Smooth muscle cell (in vitro differentiated cells): ENCODE data around the gene ABCD1. TPM values are rescaled to one million over a fixed set of nuclear protein-coding genes. Genes with fewer than 3 reads are reported as not detected.

ENCODE experiments used
- DNase-seq: peaks from one replicate; lab custom pipeline; 2025; ENCODE audit not compliant: unreplicated experiment; lab: John Stamatoyannopoulos, UW
- H2AFZ ChIP-seq: fragments of 200-600 bp; sonication (generic); 2 replicates; pipeline ENCODE4 v1.6.0; 2016; ENCODE audit warnings: antibody characterized with exemption, low read depth, mild to moderate bottlenecking
- H3F3A ChIP-seq: fragments of 200-600 bp; sonication (generic); 2 replicates; pipeline ENCODE4 v1.6.0; 2017; ENCODE audit warnings: antibody characterized with exemption, low read depth
- H3K27ac ChIP-seq: fragments of 200-600 bp; sonication (generic); 2 replicates; pipeline ENCODE4 v1.5.1; 2016; ENCODE audit warnings: low read depth, mild to moderate bottlenecking
- H3K27me3 ChIP-seq: fragments of 200-600 bp; sonication (generic); 2 replicates; pipeline ENCODE4 v1.6.1; 2016; ENCODE audit warnings: low read depth, mild to moderate bottlenecking
- H3K36me3 ChIP-seq: fragments of 200-600 bp; sonication (generic); 2 replicates; pipeline ENCODE4 v1.5.1; 2016; ENCODE audit warnings: low read depth
- H3K4me1 ChIP-seq: fragments of 200-600 bp; sonication (generic); 2 replicates; pipeline ENCODE4 v1.5.1; 2016; ENCODE audit warnings: low read depth
- H3K4me2 ChIP-seq: fragments of 200-600 bp; sonication (generic); 2 replicates; pipeline ENCODE4 v1.6.0; 2016; ENCODE audit warnings: mild to moderate bottlenecking
- H3K4me3 ChIP-seq: fragments of 200-600 bp; sonication (generic); 2 replicates; pipeline ENCODE4 v1.5.1; 2016; ENCODE audit warnings: mild to moderate bottlenecking
- H3K79me2 ChIP-seq: fragments of 200-600 bp; sonication (generic); 2 replicates; pipeline ENCODE4 v1.6.0; 2016; ENCODE audit warnings: low read depth, mild to moderate bottlenecking
- H3K9ac ChIP-seq: fragments of 200-600 bp; sonication (generic); 2 replicates; pipeline ENCODE4 v1.6.0; 2016; ENCODE audit warnings: low read depth
- H3K9me3 ChIP-seq: fragments of 200-600 bp; sonication (generic); replicated peaks from 2 replicates; pipeline ENCODE4 v1.5.1; 2016; ENCODE audit warnings: low read depth
- H4K20me1 ChIP-seq: fragments of 200-600 bp; sonication (generic); 2 replicates; pipeline ENCODE4 v1.6.0; 2016; ENCODE audit warnings: low read depth
- WGBS: methylation state at CpG from one replicate; pipeline ENCODE4 v1.1.7; 2016; ENCODE audit warnings: low lambda C conversion rate; 5-methylcytosine and 5-hydroxymethylcytosine counted together
- polyA plus RNA-seq: library from polyadenylated mRNA; unstranded; fragments of >200 nt; fragmentation: Nextera tagmentation; extraction: Ambion mirVana; gene quantifications from 2 replicates; pipeline ENCODE4 v1.2.1, GENCODE V29; 2016
- total RNA-seq: library from RNA; depleted of rRNA; stranded (reverse); fragments of >200 nt; gene quantifications from 2 replicates; pipeline ENCODE4 v1.2.3, GENCODE V29; 2014
- TF ChIP-seq, protein P1 (sequence below): fragments of 200-600 bp; sonication (generic); IDR thresholded peaks from 2 replicates; pipeline ENCODE4 v1.5.1; 2017; ENCODE audit warnings: borderline replicate concordance, mild to moderate bottlenecking, antibody characterized with exemption; ENCODE audit not compliant: insufficient read depth, poor library complexity, severe bottlenecking

ABCD1 gene
- total and polyA plus RNA-seq, 2 experiments from 2014 or later, result 6.2 to 10.9 TPM

DNA sequence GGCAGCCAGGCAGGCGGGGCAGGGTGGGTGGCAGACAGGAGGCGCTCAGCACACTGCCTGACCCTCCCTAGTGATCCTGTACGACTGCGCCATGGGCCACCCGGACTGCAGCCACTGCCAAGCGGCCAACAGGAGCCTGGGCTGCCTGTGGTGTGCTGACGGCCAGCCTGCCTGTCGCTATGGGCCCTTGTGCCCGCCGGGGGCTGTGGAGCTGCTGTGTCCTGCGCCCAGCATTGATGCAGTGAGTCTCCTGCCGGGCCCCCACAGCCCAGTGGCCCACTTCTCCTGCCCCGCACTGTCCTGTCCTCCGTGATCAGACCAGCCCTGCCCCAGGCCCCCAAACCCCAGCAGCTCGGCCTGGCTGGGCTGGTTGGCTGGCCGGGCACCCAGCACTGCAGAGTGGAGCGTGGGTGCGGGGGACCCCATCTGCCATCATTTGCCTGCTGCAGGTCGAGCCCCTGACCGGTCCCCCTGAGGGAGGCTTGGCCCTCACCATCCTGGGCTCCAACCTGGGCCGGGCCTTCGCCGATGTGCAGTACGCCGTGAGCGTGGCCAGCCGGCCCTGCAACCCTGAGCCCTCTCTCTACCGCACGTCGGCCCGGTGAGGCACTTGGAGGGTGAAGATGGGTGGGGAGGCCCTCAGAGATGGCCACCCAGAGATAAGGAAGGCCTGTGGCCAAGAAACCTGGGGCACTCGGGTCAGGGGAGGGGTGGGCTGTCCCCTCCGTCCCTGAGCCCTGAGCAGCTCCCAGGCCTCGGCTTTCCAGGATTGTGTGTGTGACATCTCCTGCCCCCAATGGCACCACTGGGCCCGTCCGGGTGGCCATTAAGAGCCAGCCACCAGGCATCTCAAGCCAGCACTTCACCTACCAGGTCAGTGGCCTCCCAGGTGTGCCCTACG is 47.0 kb downstream of the ABCD1 start:
- Histone ChIP-seq H3K4me3 (no peak overlapping the region), H3K9me3 (no peaks in the 10 kb centered on the region), H2AFZ (no peak overlapping the region), H3K79me2 (no peaks in the 10 kb centered on the region), H4K20me1 (no peaks in the 10 kb centered on the region), H3K9ac (no peak overlapping the region), H3K27ac (no peak overlapping the region), H3K36me3 (no peaks in the 10 kb centered on the region), H3K27me3 (no peaks in the 10 kb centered on the region), H3K4me1 (no peaks in the 10 kb centered on the region), H3F3A (no peaks in the 10 kb centered on the region), H3K4me2 (no peak overlapping the region)
- 86% methylated on average over 36 of the region's 37 CpGs for WGBS
- TF ChIP-seq, protein P1, sequence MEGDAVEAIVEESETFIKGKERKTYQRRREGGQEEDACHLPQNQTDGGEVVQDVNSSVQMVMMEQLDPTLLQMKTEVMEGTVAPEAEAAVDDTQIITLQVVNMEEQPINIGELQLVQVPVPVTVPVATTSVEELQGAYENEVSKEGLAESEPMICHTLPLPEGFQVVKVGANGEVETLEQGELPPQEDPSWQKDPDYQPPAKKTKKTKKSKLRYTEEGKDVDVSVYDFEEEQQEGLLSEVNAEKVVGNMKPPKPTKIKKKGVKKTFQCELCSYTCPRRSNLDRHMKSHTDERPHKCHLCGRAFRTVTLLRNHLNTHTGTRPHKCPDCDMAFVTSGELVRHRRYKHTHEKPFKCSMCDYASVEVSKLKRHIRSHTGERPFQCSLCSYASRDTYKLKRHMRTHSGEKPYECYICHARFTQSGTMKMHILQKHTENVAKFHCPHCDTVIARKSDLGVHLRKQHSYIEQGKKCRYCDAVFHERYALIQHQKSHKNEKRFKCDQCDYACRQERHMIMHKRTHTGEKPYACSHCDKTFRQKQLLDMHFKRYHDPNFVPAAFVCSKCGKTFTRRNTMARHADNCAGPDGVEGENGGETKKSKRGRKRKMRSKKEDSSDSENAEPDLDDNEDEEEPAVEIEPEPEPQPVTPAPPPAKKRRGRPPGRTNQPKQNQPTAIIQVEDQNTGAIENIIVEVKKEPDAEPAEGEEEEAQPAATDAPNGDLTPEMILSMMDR, result no peak
- DNase-seq, result no peak

DNA sequence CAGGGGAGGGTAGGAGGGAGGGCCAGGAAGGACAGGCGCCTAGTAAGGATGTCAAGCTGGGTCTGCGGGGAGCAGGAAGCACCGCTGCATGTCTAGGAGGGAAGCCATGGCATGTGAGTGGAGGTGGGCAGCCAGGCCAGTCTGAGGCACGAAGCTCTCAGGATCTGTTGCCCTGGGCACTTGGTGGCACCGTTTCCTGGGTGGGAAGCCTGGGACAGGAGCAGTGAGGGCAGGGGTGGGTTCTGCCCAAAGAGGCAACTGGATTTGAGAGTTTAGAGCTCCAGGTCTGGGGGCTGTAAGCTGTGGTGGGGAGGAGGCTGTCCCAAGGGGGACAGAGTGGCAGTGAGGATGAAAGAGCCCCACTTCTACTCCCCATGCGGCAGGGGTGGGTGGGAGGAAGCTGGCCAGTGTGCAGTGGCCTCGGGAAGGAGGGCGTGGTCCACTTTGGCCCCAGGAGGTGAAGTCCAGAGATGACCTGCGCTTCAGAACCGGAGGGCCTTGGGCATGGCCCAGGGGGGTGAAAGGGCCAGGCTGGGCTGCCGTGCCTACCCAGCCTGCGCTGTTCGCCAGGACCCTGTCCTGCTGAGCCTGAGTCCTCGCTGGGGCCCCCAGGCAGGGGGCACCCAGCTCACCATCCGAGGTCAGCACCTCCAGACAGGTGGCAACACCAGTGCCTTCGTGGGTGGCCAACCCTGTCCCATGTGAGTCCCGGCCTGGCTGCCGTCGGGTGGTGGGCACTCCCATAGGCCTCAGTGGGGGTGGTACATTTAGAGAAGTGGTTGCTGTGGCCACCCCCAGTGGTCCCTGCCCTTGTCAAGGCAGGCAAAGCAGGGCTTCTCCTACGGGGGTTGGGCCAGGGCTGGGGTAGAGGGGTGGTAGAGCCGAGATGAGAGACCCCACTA is 47.9 kb downstream of the ABCD1 start:
- Histone ChIP-seq H3K36me3 (no peaks in the 10 kb centered on the region), H3K9me3 (no peaks in the 10 kb centered on the region), H3K27ac (no peak overlapping the region), H2AFZ (no peak overlapping the region), H3K4me2 (no peak overlapping the region), H3K27me3 (no peaks in the 10 kb centered on the region), H3K9ac (no peak overlapping the region), H4K20me1 (no peaks in the 10 kb centered on the region), H3K4me1 (no peaks in the 10 kb centered on the region), H3F3A (no peaks in the 10 kb centered on the region), H3K4me3 (no peak overlapping the region), H3K79me2 (no peaks in the 10 kb centered on the region)
- TF ChIP-seq, protein P1, result no peak
- no peak for DNase-seq
- WGBS, result 81% methylated on average over 21 of the region's 21 CpGs

DNA sequence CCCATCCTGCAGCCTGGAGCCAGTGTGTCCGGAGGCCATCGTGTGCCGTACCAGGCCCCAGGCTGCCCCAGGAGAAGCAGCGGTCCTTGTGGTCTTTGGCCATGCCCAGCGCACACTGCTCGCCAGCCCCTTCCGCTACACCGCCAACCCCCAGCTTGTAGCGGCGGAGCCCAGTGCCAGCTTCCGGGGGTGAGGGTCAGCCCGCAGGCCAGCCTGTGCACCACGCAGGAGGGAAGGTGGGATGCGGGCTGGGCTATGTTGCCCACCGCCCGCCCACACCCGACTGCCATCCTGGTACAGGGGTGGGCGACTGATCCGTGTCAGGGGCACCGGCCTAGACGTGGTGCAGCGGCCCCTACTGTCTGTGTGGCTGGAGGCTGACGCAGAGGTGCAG is 48.6 kb downstream of the ABCD1 start:
- H3K9ac ChIP-seq, result no peak overlapping the region
- no peak for DNase-seq
- TF ChIP-seq, protein P1, result no peak
- H2AFZ ChIP-seq, result no peak overlapping the region
- H4K20me1 ChIP-seq, result no peaks in the 10 kb centered on the region
- H3K9me3 ChIP-seq, result no peaks in the 10 kb centered on the region
- H3K27me3 ChIP-seq, result no peaks in the 10 kb centered on the region
- no peak overlapping the region for H3K4me2 ChIP-seq
- H3F3A ChIP-seq, result no peaks in the 10 kb centered on the region
- no peaks in the 10 kb centered on the region for H3K36me3 ChIP-seq
- H3K27ac ChIP-seq, result no peak overlapping the region
- no peaks in the 10 kb centered on the region for H3K4me1 ChIP-seq
- H3K79me2 ChIP-seq, result no peaks in the 10 kb centered on the region
- 96% methylated on average over 23 of the region's 23 CpGs for WGBS
- H3K4me3 ChIP-seq, result no peak overlapping the region
